ENCODE results near the gene PKD1L1. TPM values are rescaled to one million over a fixed set of nuclear protein-coding genes. Genes with fewer than 3 reads are reported as not detected.

Gene PKD1L1
- total RNA-seq, 6 donors from 2014 or later = 0.46 to 4.8 (median 0.75) TPM

DNA sequence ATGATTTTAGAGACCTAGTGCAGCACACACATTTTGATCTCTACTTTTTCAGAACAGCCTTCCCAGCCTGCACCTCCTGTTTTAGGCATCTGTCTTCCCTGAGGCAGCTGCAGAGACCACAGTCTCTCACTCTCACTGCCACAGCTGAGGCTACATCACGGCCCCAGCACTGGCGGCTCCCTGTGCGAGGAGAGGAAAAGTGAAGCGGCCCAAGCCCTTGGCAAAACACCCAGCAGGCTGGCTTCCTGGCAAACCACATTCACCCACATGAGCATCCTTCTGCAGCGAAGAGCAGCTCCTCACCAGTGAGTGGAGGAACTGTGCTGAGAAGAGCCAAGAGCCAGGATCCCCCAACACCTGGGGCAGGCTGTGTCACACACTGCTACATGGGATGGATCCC, 17.2 kb upstream of the PKD1L1 start:
- no peak for TF ChIP-seq POLR2AphosphoS5 (IDR thresholded peaks at IDR 0.05)
- TF ChIP-seq POLR2A (IDR thresholded peaks at IDR 0.05) = no peak
- no peak for TF ChIP-seq CTCF (IDR thresholded peaks at IDR 0.05)
- no peak for TF ChIP-seq EP300 (IDR thresholded peaks at IDR 0.05)
- H3K36me3 ChIP-seq = peaks cover 38 to 87% (median 68%) of the 10 kb centered on the region in 4 donors

GRCh38 chr7:47962262-47962661, 14.0 kb upstream of the PKD1L1 start:
- ATAC-seq (ENCODE audit: low FRiP score in 2 of 2) = no peak
- no peak overlapping the region for H3K4me3 ChIP-seq
- no peak for TF ChIP-seq POLR2AphosphoS5 (IDR thresholded peaks at IDR 0.05)
- no peak for TF ChIP-seq EP300 (IDR thresholded peaks at IDR 0.05)
- no peak for TF ChIP-seq CTCF (IDR thresholded peaks at IDR 0.05)
- TF ChIP-seq POLR2A (IDR thresholded peaks at IDR 0.05) = no peak
- H3K27ac ChIP-seq = no peak overlapping the region
- no peaks in the 10 kb centered on the region for H3K27me3 ChIP-seq
- peaks cover 36 to 71% (median 63%) of the 10 kb centered on the region in 4 donors for H3K36me3 ChIP-seq
- H3K9me3 ChIP-seq = no peaks in the 10 kb centered on the region
- 95 to 97% methylated on average over 3 of the region's 3 CpGs for WGBS, 2 donors
- no peaks in the 10 kb centered on the region for H3K4me1 ChIP-seq
- DNase-seq = no peak

More for the DNA sequence above, 17.2 kb upstream of the PKD1L1 start:
- DNase-seq (no peak), ATAC-seq (ENCODE audit: low FRiP score in 2 of 2) (no peak)
- Histone ChIP-seq H3K9me3 (no peaks in the 10 kb centered on the region), H3K4me1 (peaks cover 1 to 12% (median 5%) of the 10 kb centered on the region in 4 donors), H3K27me3 (no peaks in the 10 kb centered on the region), H3K4me3 (no peak overlapping the region), H3K27ac (no peak overlapping the region)
- whole genome bisulfite sequencing, 2 donors = 82 to 84% methylated on average over 4 of the region's 5 CpGs

DNA sequence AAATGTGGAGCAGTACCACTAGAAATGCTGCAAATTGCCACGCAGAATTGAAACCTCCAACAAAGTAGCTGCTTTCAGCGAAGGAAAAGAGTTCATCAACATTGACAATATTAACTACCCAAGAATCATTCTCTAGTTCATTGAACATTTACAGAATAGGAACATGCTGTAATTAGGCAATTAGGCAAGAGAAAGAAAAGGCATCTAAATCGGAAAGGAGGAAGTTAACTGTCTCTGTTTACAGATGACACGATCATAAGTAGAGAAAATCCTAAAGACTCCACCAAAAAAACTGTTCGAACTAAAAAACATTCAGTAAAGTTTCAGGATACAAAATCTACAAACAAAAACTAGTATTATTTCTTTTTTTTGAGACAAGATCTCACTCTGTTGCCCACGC, 8.9 kb upstream of the PKD1L1 start:
- H3K27ac ChIP-seq = no peak overlapping the region
- H3K4me3 ChIP-seq = no peak overlapping the region
- no peak for DNase-seq
- peaks cover 5 to 49% (median 19%) of the 10 kb centered on the region in 4 donors for H3K36me3 ChIP-seq
- ATAC-seq (ENCODE audit: low FRiP score in 2 of 2) = no peak
- no peaks in the 10 kb centered on the region for H3K9me3 ChIP-seq
- no peak for TF ChIP-seq POLR2A (IDR thresholded peaks at IDR 0.05)
- TF ChIP-seq POLR2AphosphoS5 (IDR thresholded peaks at IDR 0.05) = no peak
- H3K27me3 ChIP-seq = no peaks in the 10 kb centered on the region
- H3K4me1 ChIP-seq = no peaks in the 10 kb centered on the region
- WGBS, 2 donors = 73 to 76% methylated on average over 6 of the region's 6 CpGs

GRCh38 chr7:47956220-47956619, 8.0 kb upstream of the PKD1L1 start:
- DNase-seq (no peak), ATAC-seq (ENCODE audit: low FRiP score in 2 of 2) (no peak)
- no peaks in the 10 kb centered on the region for H3K9me3 ChIP-seq
- no peak overlapping the region for H3K4me3 ChIP-seq
- 82 to 89% methylated on average over 6 of the region's 6 CpGs for WGBS, 2 donors
- TF ChIP-seq CTCF (IDR thresholded peaks at IDR 0.05) (no peak), POLR2A (IDR thresholded peaks at IDR 0.05) (no peak), EP300 (IDR thresholded peaks at IDR 0.05) (no peak), POLR2AphosphoS5 (IDR thresholded peaks at IDR 0.05) (no peak)
- H3K27me3 ChIP-seq = no peaks in the 10 kb centered on the region
- H3K4me1 ChIP-seq = peaks cover 0 to 6% (median under 1%) of the 10 kb centered on the region in 4 donors
- peaks cover under 1 to 40% (median 10%) of the 10 kb centered on the region in 4 donors for H3K36me3 ChIP-seq
- H3K27ac ChIP-seq = no peak overlapping the region

- Histone ChIP-seq H3K4me1 (peaks cover 6 to 18% (median 13%) of the 10 kb centered on the region in 4 donors), H3K36me3 (peaks cover 0 to 33% (median 6%) of the 10 kb centered on the region in 4 donors), H3K4me3 (no peak overlapping the region), H3K27ac (no peak overlapping the region), H3K9me3 (no peaks in the 10 kb centered on the region), H3K27me3 (no peaks in the 10 kb centered on the region)
- TF ChIP-seq EP300 (IDR thresholded peaks at IDR 0.05) = no peak
- DNase-seq (no peak), ATAC-seq (ENCODE audit: low FRiP score in 2 of 2) (no peak)
- WGBS, 2 donors = 89 to 91% methylated on average over 4 of the region's 4 CpGs
These were observed 6.1 kb upstream of the PKD1L1 start for GRCh38 chr7:47954231-47954911.

DNA sequence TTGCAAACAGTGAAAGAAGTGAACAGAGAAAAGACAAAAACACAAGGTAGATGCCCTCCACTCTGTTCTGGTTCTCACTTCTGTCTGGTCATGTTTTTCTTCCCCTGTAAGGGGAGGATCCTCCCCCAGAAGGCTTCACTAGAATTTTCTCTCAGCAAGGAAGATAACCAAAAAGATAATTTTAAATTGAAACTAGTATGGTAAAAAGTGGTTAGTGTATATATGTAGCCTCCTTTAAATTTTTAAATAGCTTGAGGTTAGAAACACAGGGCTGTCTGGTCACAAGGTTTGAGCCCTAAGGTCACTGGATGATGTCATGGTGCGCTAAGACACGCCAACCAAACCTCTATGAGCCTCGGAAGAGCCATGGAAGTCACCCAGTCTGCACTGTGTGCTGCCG, 5.6 kb upstream of the PKD1L1 start:
- Histone ChIP-seq H3K27ac (no peak overlapping the region), H3K4me1 (peaks cover 6 to 18% (median 13%) of the 10 kb centered on the region in 4 donors), H3K9me3 (no peaks in the 10 kb centered on the region), H3K36me3 (peaks cover 0 to 33% (median 6%) of the 10 kb centered on the region in 4 donors), H3K4me3 (no peak overlapping the region), H3K27me3 (no peaks in the 10 kb centered on the region)
- ATAC-seq (ENCODE audit: low FRiP score in 2 of 2) = no peak
- no peak for TF ChIP-seq POLR2A (IDR thresholded peaks at IDR 0.05)
- no peak for TF ChIP-seq POLR2AphosphoS5 (IDR thresholded peaks at IDR 0.05)
- TF ChIP-seq CTCF (IDR thresholded peaks at IDR 0.05) = no peak
- TF ChIP-seq EP300 (IDR thresholded peaks at IDR 0.05) = no peak
- WGBS, 2 donors = 78 to 81% methylated on average over 4 of the region's 4 CpGs
- DNase-seq = no peak
